RCC 7860 (cell line): ENCODE data around the gene ADCYAP1R1.

Experiments
- DNase-seq: peaks from one replicate; pipeline ENCODE4 v3.0.0-alpha.2; 2015; ENCODE audit warnings: low spot score
- FAIRE-seq: peaks from 2 replicates; lab custom pipeline; 2012; peaks lifted over from hg19 to GRCh38; lab: Jason Lieb, UNC

The ADCYAP1R1 gene

DNA sequence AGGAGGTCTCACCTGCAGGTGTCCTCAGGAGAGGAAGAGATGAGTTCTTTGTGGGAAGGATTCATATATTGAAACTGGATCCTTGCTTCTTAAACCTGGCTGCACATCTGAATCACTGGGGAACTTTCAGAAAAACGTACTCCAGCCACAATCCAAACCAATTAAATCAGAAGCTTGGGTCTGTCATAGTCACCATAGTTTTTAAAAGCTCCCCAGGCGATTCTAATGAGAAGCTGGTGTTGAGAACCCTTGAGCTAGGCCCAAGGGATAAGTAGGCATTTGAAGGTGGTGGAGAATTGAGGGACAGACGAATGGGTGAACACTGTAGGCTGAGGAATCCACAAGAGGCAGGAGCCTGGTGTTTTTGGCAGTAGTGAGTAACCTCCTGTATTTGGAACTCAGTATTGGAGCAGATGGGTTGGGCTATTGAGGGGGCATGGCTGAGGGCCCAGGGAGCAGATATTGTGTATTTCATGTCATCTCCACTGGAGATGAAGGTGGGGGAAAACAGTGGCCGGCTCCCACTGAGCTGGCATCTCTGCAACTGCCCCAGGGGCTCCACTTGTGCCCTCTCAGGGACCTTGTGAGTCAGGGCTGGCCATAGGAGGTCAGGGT lies 14.5 kb downstream of the ADCYAP1R1 start:
- no peak for FAIRE-seq

DNA sequence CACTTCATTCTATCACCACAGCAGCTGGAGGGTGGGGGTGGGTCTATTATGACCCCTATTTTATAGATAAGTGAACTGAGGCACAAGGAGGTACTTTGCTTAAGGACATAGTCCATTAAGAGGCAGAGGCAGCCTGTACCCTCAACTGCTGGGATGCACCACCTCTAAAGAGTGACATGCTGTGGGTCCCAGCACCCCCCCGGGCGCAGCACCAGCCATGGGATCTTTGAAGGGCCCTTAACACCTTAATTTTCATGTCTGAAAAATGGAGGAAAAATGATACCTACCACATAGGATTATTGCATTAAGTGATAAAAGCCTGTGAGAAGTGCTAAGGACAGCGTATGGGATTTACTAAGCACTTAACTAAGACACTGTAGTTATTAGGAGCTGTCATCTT lies 15.4 kb downstream of the ADCYAP1R1 start:
- FAIRE-seq (no peak), DNase-seq (no peak)

More for the DNA sequence above, 14.5 kb downstream of the ADCYAP1R1 start:
- DNase-seq = no peak

DNA sequence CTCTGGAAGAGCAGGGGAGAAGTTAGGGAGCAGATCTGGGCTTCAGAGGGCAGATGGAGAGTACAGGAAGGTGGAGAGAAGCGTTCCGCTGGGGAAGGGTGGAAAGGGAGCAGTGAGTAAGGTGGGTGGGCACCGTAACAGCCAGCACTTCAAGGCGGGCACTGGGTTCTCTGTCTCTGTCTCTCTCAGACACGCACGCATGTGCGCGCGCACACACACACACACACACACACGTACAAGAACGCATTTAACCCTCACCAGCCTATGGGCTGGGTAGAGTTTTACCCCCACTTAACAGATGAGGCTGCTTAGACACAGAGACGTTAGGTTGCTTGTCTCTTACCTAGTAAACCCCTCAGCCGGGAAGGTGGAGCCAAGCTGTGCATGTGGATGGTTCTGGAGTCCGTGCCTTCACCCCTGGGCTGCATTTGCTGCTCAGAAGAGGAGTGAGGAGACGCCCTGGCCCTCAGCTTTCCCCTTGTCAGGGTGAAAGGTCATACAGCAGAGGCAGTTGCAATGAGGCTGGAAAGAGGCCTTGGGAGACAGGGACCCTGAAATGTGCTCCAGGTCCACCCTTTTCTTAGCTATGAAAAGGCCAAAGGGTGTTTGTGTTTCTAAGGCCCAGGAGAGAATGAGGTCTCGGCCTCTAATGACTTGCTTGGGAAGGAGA lies 16.0 kb downstream of the ADCYAP1R1 start:
- DNase-seq (no peak), FAIRE-seq (no peak)

DNA sequence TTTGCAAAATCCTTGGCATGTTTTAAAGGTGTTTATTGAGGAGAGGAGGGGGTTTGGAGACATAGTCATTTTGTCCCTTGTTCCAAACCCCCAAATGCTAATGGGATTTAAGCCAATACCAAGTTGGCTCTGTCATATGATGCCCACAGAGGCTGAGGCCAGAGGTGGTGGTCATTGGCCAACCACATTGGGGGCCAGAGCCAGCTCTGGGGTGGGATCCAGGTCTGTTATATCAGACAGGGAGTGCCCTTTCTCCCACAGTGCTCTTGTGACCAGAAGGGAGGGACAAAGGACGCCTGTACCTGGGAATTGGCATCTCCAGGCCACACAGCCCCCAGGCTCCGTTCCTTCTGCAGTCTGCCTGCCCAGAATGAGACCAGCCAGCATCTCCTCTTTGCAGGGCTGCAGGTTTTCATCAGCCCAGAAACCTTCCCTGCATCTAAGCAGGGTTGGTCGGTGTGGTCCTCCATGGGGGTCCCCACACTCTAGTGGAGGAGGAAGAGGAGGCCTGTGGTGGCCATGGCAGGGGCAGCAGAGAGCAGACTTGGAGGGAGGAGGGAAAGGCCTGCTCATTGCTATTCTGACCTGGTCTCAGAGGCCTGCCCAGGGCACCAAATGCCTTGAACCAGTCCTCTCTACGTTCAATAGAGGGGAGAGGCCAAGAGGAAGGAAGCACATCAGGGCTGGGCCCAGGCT lies 17.9 kb downstream of the ADCYAP1R1 start:
- DNase-seq = no peak
- no peak for FAIRE-seq

DNA sequence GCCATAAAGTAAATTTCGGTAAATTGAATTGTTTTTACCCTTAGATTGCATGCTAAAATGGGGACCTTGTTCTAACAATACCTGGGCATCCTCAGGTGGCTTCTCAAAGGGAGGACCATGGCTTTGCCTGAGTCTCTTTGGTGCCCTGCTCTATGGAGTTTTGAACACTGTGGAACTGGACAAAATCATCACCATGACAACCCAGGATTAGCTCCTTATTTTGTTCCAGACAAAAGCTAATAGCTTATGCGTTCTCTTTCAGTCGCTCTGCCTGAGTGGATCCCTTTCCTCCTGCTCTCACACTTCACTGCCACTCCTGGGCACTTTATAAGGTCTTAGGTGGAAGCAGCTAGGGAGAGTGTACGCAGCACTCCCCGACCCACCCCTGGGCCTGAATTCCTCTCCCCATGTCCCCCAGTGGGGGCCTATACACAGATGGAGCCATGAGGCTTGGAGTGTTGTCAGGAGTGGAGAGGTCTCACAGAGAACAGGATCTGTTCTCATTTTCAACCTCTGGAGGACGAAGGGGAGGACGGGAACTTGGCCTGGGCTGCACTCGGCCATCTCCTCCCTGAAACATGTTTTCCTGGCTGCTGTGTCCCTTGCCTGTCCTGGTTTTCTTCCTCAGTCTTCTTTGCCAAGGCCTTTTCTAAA lies 19.0 kb downstream of the ADCYAP1R1 start:
- no peak for FAIRE-seq
- no peak for DNase-seq

DNA sequence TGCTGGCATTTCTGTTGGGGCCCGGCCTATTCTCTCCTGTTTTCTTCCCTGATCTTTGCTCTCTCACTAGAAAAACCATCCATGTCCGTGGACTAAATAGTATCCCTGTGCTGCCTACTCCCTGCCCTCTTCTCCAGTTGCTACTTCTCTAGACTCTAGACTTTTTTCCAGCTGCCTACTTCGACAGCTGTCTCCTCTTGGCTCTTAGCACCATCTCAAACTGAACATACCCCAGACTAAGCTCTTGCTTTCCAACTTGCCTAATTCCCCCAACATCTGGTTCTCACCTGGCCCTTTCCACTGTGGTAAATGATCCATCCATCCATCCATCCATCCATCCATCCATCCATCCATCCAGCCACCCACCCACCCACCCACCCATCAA lies 19.5 kb downstream of the ADCYAP1R1 start:
- FAIRE-seq (no peak), DNase-seq (no peak)

DNA sequence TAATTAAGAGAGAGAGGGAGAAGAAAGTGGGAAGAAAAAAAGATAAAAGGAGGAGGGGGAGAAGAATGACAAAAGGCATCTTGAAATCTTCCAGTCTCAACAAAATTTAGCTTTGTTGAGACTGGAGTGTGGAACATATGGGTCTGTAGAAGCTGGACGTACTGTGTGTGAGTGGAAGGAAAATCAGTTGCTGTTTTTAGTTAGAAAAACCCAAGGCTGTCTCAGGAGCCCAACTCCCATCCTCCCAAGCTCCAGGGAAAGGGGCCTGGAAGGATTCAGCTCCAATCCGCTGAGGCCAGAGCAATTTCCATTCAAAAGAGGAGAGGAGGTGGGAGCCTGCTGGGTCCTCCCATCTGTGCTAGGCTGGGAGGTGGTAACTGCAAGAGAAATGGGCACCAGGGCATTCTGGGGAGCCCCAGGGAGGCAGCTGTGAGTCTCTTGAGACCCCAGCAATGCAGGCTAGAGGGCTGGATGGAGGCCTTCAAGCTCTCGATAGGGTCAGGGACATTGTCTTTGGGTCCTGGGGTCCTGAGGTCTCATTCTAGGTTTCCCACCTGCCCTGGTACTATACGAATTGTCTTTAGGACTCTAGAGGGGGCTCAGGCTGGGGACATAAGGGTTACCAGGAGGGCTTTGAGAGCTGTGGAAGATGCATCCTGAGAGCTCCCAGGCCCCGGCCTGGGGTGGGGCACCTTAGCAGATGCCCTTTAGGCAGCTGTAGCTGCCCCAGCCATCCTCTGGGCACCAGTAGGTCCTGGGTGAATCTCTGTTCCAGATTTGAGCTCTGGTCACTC lies 21.4 kb downstream of the ADCYAP1R1 start:
- FAIRE-seq = no peak
- DNase-seq = no peak

DNA sequence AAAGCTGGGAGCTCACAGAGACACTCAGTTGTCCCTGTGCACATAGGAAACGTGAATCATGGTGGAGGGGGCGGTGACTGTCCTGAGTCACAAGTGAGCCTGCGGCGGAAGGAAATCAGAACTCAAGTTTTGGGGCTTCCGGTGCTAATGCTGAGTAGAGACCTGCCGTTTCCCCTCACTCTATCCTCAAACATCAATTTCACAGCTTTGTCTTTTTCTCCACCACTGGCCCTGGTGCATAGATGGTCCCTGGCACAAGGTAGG lies 21.9 kb downstream of the ADCYAP1R1 start:
- FAIRE-seq = no peak
- DNase-seq = no peak

DNA sequence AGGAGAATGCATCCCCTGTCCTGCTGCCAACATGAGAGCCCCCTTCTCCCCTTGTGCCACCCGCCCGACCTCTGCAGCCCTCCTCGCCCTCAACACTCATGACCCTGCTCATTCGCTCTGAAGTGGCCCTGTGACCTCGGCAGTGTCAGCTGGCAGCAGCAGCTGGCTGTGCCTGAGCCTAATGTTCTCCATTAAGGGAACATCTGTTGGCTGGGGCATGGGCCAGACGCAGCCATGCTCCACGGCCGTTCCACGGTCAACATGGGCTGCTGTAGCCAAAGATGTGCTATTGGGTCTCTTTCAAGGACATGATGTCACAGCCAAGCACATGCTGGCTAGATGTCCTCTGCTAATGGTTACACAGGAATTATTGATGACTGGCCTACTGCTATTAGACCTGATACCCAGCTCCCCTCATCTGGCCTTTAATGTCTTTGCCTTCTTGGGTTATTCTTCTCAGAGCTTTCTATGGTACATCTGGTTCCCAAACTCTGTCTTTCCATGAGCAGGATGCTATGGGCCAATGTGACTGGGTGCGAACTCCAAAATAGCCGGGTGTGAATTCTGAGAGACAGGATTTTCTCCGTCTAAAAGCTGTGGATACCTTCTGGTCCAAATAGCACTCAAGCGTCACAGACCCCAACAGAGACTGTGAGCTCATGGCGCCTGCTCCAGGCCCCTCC lies 22.4 kb downstream of the ADCYAP1R1 start:
- DNase-seq = no peak
- no peak for FAIRE-seq

DNA sequence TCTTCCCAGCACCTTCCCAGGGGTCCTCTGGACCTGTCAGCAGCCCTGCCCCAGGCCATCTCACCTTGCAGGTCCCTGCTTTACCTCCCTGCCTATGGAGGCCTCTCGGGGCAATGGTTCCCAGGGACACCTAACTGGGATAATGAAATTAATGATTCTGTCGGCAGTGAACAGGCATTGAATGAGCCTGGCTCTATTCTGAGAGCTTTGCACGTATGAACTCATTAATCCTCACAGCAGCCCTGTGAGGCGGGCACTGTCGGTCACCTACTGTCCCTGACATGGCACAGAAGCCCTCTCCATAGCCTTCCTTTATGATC lies 22.9 kb downstream of the ADCYAP1R1 start:
- FAIRE-seq (no peak), DNase-seq (no peak)

DNA sequence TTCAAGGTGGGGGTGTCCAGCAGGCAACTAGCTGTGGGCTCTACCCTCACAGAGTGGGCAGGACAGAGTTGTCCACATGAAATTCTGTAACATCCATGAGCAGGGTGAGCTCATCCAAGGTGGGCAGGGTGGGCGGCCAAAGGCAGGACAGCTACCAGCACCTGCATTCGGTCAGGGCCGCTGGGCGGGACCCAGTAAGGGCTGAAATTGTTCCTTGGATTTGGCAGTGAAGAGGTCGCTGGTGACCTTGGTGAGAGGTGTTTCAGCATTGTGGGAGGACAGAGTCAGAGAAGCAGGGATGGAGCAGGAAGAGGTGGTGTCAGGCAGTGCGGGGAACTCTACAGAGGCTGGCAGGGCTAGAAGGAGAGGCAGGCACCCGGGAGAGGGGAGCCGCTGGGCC lies 23.9 kb downstream of the ADCYAP1R1 start:
- FAIRE-seq (no peak), DNase-seq (no peak)

DNA sequence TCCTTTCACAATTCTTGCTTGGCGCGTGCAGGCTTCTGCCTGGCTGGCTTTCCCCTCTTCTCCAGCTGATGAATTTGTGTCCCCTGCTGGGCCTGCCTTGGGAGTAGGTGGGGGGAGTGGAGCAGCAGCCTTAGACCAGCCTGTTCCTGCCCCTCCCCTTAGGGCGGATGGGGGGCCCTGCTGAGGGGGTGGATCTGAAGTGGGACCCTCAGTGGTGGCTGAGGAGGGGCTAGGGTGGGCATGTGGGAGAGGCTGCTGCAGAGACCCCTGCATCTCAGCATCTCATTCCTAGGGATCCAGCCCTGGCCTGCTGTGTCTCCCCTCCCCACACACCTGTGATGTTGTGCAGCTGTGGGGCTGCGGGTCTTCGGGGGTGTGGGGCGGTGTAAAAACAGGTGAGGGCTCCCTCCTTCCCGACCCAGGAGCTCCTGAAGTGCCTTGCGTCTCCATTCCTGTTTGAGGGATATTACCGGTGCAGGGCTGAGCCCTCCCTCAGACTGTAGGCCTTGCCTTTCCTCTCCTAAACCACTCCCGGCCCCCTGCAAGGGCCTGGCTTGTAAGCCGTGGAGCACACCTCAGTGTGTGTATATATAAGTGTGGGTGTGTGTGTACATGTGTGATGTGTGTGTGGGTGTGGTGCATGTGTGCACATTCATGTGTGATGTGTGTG lies 24.7 kb downstream of the ADCYAP1R1 start:
- no peak for FAIRE-seq
- no peak for DNase-seq

DNA sequence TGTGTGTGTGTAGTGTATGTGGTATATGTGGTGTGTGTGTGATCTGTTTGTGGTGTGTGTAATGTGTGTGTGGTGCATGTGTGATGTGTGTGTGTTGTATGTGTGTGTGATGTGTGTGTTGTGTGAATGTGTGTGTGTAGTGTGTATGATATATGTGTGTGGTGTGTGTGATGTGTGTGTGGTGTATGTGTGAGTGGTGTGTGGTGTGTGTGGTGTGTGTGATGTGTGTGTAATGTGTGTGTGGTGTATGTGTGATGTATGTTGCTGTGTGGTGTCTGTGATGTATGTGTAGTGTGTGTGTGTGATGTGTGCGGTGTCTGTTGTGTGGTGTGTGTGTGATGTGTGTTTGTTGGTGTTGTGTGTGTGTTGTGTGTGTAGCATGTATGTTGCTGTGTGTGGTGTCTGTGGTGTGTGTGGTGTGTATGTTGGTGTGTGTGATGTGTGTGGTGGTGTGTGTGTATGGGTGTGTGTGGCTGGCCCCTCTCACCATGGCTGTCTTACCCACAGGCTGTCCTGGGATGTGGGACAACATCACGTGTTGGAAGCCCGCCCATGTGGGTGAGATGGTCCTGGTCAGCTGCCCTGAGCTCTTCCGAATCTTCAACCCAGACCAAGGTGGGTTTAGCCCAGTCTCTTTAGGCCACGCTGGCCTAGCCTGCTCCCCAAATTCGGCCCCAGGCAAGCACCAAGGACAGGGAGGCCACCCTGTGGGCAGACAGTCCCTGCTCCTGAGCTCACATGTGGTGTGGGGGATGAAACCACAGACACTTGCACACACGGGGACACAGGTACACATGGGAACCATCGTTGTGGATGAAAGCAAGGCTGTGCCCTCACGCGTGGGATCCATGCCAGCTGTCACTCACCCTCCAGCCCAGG lies 25.6 kb downstream of the ADCYAP1R1 start:
- FAIRE-seq = no peak
- DNase-seq = no peak

DNA sequence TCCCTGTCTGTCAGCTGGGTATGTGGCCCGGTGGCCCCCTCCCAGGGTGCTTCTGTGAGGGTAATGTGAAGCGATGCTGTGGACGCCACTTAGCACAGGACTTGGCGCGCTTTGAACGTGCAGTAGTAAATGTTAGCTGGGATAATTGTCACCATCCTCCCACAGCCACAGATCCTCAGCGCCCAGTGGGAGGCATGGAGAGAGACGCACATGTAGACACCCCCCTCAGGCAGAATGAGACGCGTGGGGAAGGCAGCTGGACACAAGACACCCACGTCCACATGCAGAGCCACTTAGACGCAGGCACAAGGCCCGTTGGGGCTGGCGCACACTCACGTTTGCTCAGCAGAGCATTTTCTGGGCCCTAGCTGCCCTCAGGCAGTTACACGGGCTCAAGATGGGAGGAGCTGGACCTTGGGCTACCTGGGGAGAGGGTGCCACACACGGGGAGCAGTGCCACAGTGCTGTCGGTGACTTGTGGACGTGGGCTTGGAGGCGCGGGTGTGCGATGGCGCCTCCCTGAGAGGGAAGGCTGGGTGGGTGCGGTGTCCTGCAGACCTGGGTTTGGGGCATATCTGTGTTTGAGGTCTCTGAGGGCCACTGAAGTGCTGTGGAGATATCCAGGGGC lies 26.4 kb downstream of the ADCYAP1R1 start:
- DNase-seq = no peak
- FAIRE-seq = no peak

DNA sequence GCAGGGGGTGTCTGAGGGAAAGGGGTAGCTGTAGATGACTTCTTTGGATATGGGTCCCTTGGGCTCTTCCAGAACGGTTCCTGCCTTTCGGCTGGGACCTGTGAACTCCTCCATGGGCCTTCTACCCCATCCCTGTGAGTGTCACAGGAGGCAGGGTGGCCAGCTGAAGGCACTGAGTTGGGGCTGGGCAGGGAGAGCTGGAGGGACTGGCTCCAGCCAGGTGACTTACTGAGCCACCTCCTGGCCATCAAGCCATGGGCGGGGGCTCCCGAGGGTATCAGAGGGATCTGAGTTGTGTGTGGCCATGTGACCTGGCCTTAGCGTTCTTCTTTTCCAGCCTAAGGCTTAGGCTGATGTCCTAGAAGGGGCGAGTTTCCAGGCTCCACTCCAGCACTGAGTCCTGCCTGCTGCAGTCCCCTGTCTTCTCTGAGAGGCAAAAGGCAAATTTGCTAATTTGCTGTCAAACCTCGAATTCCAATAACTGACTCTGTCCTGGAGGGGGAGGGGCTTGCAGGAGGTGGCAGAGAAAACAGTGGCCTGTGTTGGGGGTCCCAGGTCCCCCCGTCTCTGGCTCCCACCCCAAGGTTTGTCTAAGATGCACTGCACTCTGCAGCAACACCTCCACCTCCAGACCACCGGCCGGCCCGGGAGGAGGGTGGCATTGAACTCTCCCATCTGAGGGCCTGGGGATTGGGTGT lies 27.2 kb downstream of the ADCYAP1R1 start:
- FAIRE-seq (no peak), DNase-seq (no peak)

DNA sequence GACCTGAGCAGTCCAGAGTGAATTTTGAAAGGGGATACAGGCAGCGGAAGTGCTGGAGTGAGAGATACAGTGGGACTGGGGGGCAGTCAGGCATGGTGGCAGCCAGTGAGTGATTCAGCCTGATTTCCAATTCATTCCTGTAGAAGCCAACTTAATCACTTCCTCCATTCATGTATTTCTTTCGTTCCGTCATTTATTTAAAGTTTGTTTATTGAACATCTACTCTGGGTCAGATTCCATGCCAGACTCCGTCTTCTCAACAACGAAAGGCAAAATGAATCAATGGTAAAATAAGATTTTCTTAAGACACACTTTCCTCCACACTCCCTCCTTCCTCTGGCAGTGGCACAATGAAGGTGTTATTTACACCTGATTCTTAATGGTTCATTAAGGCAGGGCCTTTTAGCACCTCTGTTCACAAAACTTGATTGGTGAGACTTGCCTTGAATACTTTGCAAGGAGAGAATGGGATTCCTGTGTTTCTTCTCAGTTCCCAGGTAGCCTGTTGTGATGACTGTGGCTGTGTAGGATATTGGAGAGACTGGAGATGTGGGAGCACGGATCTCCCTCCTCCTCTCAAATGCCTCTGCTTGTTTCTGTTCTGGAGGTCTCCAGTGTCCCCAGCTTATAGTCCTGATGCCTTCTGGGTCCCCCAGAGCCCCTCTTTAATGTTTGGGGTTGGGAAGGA lies 27.9 kb downstream of the ADCYAP1R1 start:
- DNase-seq = no peak

DNA sequence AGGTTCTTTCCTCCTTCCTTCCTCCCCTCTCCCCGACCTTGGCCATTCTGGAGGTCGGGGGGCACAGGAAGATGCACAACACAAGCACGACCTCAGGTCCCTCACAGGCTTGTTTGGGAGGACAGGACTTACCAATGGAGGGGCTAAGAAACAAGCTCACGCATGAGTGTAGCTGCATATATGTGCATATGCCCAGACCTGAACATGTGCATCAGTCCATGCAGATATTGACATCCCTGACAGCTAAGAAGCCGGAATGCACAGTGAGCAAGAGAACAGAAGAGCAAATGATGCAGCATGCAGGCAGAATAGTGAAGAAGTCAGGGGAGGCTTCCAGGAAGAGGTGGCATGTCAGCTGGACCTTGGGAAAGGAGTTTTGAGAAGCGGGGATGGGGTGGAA lies 28.7 kb downstream of the ADCYAP1R1 start:
- DNase-seq = no peak
- no peak for FAIRE-seq

More for the DNA sequence above, 27.9 kb downstream of the ADCYAP1R1 start:
- no peak for FAIRE-seq

DNA sequence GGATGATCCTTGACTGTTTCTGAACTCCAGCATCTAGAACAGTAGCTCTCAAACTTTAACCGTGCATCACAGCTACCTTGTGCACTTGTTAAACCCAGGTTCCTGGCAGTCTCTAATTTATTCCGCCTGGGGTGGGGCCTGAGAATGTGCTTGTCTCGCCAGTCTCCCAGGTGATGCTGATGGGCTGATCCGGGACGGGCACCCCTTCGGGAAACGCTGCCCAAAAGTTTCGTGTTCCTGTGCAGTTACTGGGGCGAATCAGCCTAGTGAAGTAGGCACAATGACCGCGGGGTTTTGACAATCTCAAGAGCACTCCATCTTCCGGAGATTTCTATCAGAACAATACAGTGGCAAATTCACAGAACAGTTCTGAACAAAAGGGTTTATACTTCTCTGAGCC lies 29.9 kb downstream of the ADCYAP1R1 start:
- no peak for FAIRE-seq
- no peak for DNase-seq
